AG10803 (cell line): ENCODE data around the gene DIS3L2.

Experiments
- DNase-seq: peaks from one replicate; pipeline ENCODE4 v3.0.0; 2010; ENCODE audit warnings: low read depth
- H3K4me3 ChIP-seq: 2 replicates; pipeline ENCODE4 v1.5.1; 2011; ENCODE audit warnings: mild to moderate bottlenecking, low read length, control low read depth
- CTCF ChIP-seq: conservative IDR thresholded peaks from 2 replicates; pipeline ENCODE4 v1.5.1; 2011; ENCODE audit warnings: mild to moderate bottlenecking, low read length, control low read depth, inconsistent platforms

Gene DIS3L2

DNA sequence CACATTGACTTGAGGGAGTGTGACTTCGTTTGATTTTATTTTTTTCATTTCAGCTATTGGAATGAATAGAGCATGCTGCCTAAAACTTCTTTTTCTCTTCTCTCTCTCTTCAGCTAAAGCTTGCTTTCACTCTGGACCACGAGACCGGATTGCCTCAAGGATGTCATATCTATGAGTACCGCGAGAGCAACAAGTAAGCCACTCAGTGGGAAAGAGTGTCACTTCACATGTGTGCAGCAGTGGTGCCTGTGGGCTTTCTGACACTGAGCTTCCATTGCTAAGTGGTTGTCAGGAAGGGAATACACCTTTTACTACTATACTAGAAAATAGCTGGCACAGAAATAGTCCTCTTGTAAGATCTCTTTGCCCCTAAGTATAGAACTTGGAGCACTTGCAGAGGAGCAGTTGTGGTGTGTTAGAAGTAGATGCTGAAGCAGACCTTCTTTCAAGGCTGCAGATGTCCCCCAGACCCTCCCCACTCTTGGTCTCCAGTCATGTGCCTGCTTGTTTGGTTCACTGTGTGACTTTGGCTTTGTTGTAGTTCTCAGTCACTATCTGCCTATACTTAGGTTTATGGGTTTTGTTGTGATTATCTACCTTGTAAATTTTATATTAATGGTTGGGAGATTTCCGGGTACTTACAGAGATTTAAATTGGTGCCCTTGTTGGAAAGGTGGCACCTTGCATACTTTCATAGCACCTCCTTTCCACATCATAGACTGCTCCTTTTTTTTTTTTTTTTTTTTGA, 338.6 kb downstream of the DIS3L2 start:
- DNase-seq, result no peak
- H3K4me3 ChIP-seq, result no peak overlapping the region
- TF ChIP-seq CTCF, result no peak

- TF ChIP-seq CTCF, result no peak
- no peak overlapping the region for H3K4me3 ChIP-seq
- no peak for DNase-seq
Observed at GRCh38 chr2:232300894-232301387, 339.4 kb downstream of the DIS3L2 start.

DNA sequence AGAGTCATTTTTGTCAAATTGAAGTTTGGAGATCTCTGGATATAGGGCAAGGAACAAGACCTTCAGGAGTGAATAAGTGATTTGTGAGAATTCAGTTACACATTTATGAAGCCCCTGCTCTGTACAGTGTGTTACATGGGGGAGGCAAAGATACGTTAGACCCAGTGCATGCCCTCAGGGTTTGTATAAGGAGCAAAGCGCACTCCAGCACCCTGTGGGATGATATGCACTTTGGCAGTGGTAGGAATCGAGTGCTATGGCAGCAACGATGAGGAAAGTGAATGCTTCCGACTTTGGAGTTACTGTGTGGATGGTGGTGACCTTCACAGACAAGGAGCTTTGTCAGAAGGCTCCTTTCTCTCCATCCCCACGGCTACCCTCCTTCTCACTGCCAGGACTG, 342.7 kb downstream of the DIS3L2 start:
- no peak overlapping the region for H3K4me3 ChIP-seq
- no peak for DNase-seq
- TF ChIP-seq CTCF, result no peak

- DNase-seq, result no peak
- H3K4me3 ChIP-seq, result no peak overlapping the region
Observed at GRCh38 chr2:232306741-232307305, 345.3 kb downstream of the DIS3L2 start.

GRCh38 chr2:232307854-232308253, 346.3 kb downstream of the DIS3L2 start:
- no peak for DNase-seq
- TF ChIP-seq CTCF, result no peak
- H3K4me3 ChIP-seq, result no peak overlapping the region

More at GRCh38 chr2:232306741-232307305, 345.3 kb downstream of the DIS3L2 start:
- TF ChIP-seq CTCF, result no peak

GRCh38 chr2:232308986-232309385, 347.5 kb downstream of the DIS3L2 start:
- H3K4me3 ChIP-seq, result no peak overlapping the region
- no peak for DNase-seq
- TF ChIP-seq CTCF, result no peak

GRCh38 chr2:232309592-232309991, 348.1 kb downstream of the DIS3L2 start:
- no peak for TF ChIP-seq CTCF
- no peak for DNase-seq
- H3K4me3 ChIP-seq, result no peak overlapping the region
